WTC11 (cell line): ENCODE measurements around the gene OSBPL5. TPM values are rescaled to one million over a fixed set of nuclear protein-coding genes. Genes with fewer than 3 reads are reported as not detected.
A peak's percentile ranks its signal among the peaks of the same experiment; 100 is the strongest.

Experiments used
- ATAC-seq: fragments of 200-7000 bp; cut with Tn5 transposase; 2 replicates; pipeline ENCODE4 v1.10.0; 2021; ENCODE audit warnings: mild to moderate bottlenecking, moderate library complexity
- CTCF ChIA-PET: fragments of 300-600 bp; sonication (Branson Sonifier 250); formaldehyde crosslinking; loops from one replicate; lab custom pipeline; 2021; ENCODE audit warnings: antibody characterized with exemption; lab: Charles Lee
- POLR2A ChIA-PET: fragments of 350-600 bp; sonication (Branson Sonifier 250); formaldehyde crosslinking; loops from one replicate; lab custom pipeline; 2021; ENCODE audit warnings: antibody characterized with exemption; lab: Charles Lee
- DNase-seq: peaks from one replicate; pipeline ENCODE4 v3.0.0; 2021; ENCODE audit warnings: low spot score
- H3K27ac Mint-ChIP-seq: 2 replicates; pipeline ENCODE4 v1.8.0; 2021; ENCODE audit warnings: mixed read lengths
- H3K27me3 Mint-ChIP-seq: 2 replicates; pipeline ENCODE4 v1.8.0; 2021; ENCODE audit warnings: low read depth, mild to moderate bottlenecking, moderate library complexity, mixed read lengths
- H3K36me3 Mint-ChIP-seq: 2 replicates; pipeline ENCODE4 v1.8.0; 2021; ENCODE audit warnings: mixed read lengths
- H3K4me1 Mint-ChIP-seq: 2 replicates; pipeline ENCODE4 v1.8.0; 2022; ENCODE audit warnings: mixed read lengths
- H3K4me3 Mint-ChIP-seq: 2 replicates; pipeline ENCODE4 v1.8.0; 2021; ENCODE audit warnings: mild to moderate bottlenecking, moderate library complexity, mixed read lengths
- H3K9me3 Mint-ChIP-seq: 2 replicates; pipeline ENCODE4 v1.8.0; 2021; ENCODE audit warnings: mixed read lengths
- FOXJ3 ChIP-seq: sonication (generic); formaldehyde crosslinking; IDR thresholded peaks from 2 replicates; pipeline ENCODE4 v1.9.0; 2021; ENCODE audit warnings: missing genetic modification reagents, mild to moderate bottlenecking, borderline replicate concordance
- FOXP4 ChIP-seq: sonication (generic); formaldehyde crosslinking; IDR thresholded peaks from 2 replicates; pipeline ENCODE4 v1.8.0; 2022; ENCODE audit warnings: mild to moderate bottlenecking, missing genetic modification reagents
- JAZF1 ChIP-seq: fragments of 250-450 bp; sonication (Bioruptor Pico); IDR thresholded peaks from 2 replicates; pipeline ENCODE4 v1.9.0; 2021; ENCODE audit warnings: moderate library complexity, mild to moderate bottlenecking, inconsistent platforms
- TCF7 ChIP-seq: sonication (generic); formaldehyde crosslinking; IDR thresholded peaks from 2 replicates; pipeline ENCODE4 v1.8.0; 2022; ENCODE audit warnings: mild to moderate bottlenecking, low read depth, missing genetic modification reagents, moderate library complexity
- ZMAT4 ChIP-seq: fragments of 250-450 bp; sonication (Bioruptor Pico); IDR thresholded peaks from 2 replicates; pipeline ENCODE4 v1.9.0; 2021; ENCODE audit warnings: mild to moderate bottlenecking
- ZNF138 ChIP-seq: sonication (generic); formaldehyde crosslinking; conservative IDR thresholded peaks from 2 replicates; pipeline ENCODE4 v1.8.1; 2022; ENCODE audit warnings: mild to moderate bottlenecking, moderate library complexity, missing genetic modification reagents
- ZNF263 ChIP-seq: sonication (generic); formaldehyde crosslinking; IDR thresholded peaks from 2 replicates; pipeline ENCODE4 v1.8.1; 2022; ENCODE audit warnings: low read depth, mild to moderate bottlenecking, moderate library complexity, missing genetic modification reagents
- ZNF416 ChIP-seq: fragments of 250-450 bp; sonication (Bioruptor Pico); IDR thresholded peaks from 2 replicates; pipeline ENCODE4 v1.9.0; 2021; ENCODE audit warnings: mild to moderate bottlenecking, inconsistent platforms
- ZNF532 ChIP-seq: fragments of 250-450 bp; sonication (Bioruptor Pico); IDR thresholded peaks from 2 replicates; pipeline ENCODE4 v1.9.0; 2021; ENCODE audit warnings: mild to moderate bottlenecking, borderline replicate concordance
- ZNF671 ChIP-seq: fragments of 250-450 bp; sonication (Bioruptor Pico); IDR thresholded peaks from 2 replicates; pipeline ENCODE4 v1.8.0; 2021; ENCODE audit warnings: mild to moderate bottlenecking
- total RNA-seq: library from RNA; stranded (reverse); gene quantifications from 3 replicates; pipeline ENCODE4 v1.2.3, GENCODE V29; 2021
- TF ChIP-seq, protein P1 (sequence below): sonication (generic); formaldehyde crosslinking; IDR thresholded peaks from 2 replicates; pipeline ENCODE4 v1.8.1; 2023; ENCODE audit warnings: mild to moderate bottlenecking, moderate library complexity, missing genetic modification reagents
- TF ChIP-seq, protein P2 (sequence below): fragments of 250-450 bp; sonication (Bioruptor Pico); IDR thresholded peaks from 2 replicates; pipeline ENCODE4 v1.9.0; 2021; ENCODE audit warnings: moderate library complexity, mild to moderate bottlenecking, inconsistent platforms, borderline replicate concordance
- TF ChIP-seq, protein P3 (sequence below): fragments of 250-450 bp; sonication (Bioruptor Pico); conservative IDR thresholded peaks from 2 replicates; pipeline ENCODE4 v1.9.0; 2021; ENCODE audit warnings: mild to moderate bottlenecking
- TF ChIP-seq, protein P4 (sequence below): sonication (generic); formaldehyde crosslinking; IDR thresholded peaks from 2 replicates; pipeline ENCODE4 v1.8.1; 2022; ENCODE audit warnings: low read depth, mild to moderate bottlenecking, moderate library complexity, missing genetic modification reagents, borderline replicate concordance

The OSBPL5 gene
- total RNA-seq, 1 experiment from 2014 or later: 17.7 TPM

DNA sequence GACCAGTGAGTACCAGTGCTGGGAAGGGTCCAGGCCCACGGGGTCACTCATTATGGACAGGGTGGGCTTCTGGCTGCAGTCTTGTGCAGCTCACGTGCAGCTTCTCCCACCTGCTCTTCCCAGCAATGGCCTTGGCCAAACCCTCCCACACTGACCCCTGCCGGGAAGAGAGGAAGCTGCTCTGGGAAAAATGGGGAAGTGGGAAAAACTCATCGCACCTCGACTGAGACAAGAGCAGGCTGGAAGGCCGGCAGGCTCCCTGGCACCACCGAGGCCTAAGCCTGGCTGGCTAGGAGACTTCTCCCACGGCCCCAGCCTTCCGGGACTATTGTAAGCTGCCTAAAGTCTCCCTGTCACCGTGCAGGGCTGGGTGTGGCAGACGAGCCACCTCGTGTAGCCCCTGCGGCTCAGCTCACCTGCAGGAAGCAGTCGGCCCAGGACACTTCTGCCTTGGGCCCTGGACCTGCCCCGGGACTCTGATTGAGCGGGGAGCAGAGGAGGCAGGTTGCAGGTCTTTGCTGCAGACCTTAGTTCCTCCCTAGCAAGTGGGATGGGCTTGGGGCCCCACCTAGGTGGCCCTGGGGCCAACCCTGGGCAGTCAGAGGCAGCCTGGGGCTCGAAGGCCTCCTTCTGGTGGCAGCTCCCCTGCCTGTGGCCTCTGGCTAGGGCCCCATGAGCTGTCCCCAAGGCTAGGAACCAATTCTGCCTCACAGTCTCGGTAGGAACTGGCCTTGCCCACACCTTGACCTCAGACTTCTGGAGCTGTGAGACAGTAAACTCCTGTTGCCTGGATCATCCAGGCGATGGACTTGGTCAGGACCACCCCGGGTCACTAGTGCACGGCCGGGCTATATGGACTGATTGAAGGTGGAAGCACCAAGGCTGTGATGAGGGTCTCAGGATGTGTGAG, 30.4 kb upstream of the OSBPL5 start:
- POLR2A ChIA-PET: no interaction called here
- Mint-ChIP-seq H3K9me3 (peaks cover 4% of the 10 kb centered on the region), H3K4me3 (no peak overlapping the region), H3K27me3 (peaks cover 2% of the 10 kb centered on the region; the same call in 1 of the 2 replicates), H3K36me3 (peaks cover 4% of the 10 kb centered on the region; the same call in 1 of the 2 replicates), H3K27ac (no peak overlapping the region), H3K4me1 (peaks cover 13% of the 10 kb centered on the region)
- CTCF ChIA-PET: interaction anchor here (0.7 to 2.0 kb wide), 18 partner anchors 8 to 104 kb away, joined by 3 to 12 read pairs (median 4); partner anchors contain the start of gene OSBPL5
- TF ChIP-seq, protein P1, sequence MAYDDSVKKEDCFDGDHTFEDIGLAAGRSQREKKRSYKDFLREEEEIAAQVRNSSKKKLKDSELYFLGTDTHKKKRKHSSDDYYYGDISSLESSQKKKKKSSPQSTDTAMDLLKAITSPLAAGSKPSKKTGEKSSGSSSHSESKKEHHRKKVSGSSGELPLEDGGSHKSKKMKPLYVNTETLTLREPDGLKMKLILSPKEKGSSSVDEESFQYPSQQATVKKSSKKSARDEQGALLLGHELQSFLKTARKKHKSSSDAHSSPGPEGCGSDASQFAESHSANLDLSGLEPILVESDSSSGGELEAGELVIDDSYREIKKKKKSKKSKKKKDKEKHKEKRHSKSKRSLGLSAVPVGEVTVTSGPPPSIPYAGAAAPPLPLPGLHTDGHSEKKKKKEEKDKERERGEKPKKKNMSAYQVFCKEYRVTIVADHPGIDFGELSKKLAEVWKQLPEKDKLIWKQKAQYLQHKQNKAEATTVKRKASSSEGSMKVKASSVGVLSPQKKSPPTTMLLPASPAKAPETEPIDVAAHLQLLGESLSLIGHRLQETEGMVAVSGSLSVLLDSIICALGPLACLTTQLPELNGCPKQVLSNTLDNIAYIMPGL (CRISPR knock-in tag): 0 out of 2 replicates have a peak, but pooled peaks have one; percentile 34
- TF ChIP-seq ZNF138 (CRISPR knock-in tag): no peak
- ATAC-seq (no peak; the same call in 1 of the 2 replicates), DNase-seq (no peak)

DNA sequence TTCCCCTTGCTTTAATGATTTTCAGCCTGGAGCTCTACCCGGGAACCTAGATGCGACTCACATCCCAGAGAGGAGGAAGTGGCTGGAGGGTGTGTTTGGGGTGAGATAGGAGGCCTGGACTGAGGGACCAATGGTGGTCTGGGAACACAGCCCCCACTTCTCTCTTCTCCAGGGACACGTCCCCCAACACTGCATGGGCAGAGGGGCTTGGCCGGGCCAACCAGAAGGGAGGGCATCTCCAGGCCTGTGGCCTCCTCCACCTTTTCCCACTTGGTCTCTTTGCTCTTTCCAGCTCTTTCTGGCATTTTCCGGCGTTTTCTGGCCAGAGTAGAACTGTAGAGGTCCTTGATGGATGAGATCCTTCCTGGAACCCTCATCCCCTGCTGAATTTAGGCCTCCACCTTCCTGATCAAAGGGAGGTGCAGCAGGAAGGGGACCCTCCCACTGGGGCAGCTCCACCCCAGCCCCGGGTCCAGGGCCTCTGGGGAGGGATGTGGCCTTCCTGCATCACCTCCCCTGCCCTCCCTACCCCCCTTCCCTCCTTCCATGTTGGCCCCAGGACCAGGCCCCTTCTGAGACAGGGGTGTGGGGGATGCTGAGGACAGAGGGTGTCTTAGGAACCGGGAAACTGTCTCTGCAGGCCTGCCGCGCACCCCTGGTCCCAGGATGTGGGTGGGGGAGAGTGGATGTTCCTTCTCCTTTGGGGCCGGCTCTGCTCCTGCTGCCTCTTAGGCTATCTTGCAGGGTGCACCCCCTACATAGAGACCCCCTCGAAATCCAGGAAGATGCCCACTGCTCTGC, 29.1 kb upstream of the OSBPL5 start:
- peaks cover 6% of the 10 kb centered on the region; the same call in 1 of the 2 replicates for H3K27me3 Mint-ChIP-seq
- no peak for DNase-seq
- CTCF ChIA-PET: interaction anchor here (1.0 to 2.0 kb wide), 4 partner anchors 30 to 84 kb away, joined by 3 to 11 read pairs (median 6); no protein-coding TSS in a partner anchor

More for the DNA sequence above, 29.1 kb upstream of the OSBPL5 start:
- POLR2A ChIA-PET: no interaction called here
- TF ChIP-seq, protein P2, sequence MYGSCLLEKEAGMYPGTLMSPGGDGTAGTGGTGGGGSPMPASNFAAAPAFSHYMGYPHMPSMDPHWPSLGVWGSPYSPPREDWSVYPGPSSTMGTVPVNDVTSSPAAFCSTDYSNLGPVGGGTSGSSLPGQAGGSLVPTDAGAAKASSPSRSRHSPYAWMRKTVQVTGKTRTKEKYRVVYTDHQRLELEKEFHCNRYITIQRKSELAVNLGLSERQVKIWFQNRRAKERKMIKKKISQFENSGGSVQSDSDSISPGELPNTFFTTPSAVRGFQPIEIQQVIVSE: no peak
- TF ChIP-seq, protein P3, sequence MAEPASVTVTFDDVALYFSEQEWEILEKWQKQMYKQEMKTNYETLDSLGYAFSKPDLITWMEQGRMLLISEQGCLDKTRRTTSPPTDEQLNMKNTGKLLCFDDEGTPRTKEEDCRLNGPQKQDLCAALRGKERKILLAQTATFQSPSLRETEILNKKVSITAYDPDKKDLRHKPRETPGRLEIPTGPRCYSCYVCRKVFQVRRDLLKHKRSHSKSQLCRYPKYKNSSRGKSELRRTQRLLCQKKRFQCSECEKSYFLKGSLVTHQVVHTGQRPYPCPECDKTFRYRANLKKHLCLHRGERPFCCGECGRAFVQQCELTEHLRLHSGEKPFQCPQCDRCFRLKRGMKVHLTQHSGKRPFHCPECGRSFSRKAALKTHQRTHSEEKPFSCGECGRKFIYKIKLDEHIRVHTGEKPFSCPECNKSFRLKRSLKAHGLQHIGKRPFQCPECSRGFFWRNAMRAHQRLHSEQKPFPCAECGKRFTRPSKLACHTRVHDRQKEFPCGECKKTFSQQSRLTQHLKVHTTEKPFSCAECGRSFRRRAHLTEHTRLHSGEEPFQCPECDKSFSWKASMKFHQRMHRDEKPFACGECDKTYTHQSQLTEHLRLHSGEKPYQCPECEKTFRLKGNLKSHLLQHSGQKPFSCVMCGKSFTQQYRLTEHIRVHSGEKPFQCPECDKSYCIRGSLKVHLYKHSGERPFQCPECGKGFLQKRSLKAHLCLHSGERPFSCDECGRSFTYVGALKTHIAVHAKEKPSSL (CRISPR knock-in tag): no peak
- TF ChIP-seq ZNF416: no peak
- TF ChIP-seq ZNF138 (CRISPR knock-in tag): no peak
- no peak for TF ChIP-seq FOXJ3 (CRISPR knock-in tag)
- TF ChIP-seq ZMAT4 (CRISPR knock-in tag): no peak
- TF ChIP-seq FOXP4 (CRISPR knock-in tag): no peak
- TF ChIP-seq ZNF263 (CRISPR knock-in tag): no peak
- no peak for TF ChIP-seq ZNF532 (CRISPR knock-in tag)
- TF ChIP-seq, protein P4, sequence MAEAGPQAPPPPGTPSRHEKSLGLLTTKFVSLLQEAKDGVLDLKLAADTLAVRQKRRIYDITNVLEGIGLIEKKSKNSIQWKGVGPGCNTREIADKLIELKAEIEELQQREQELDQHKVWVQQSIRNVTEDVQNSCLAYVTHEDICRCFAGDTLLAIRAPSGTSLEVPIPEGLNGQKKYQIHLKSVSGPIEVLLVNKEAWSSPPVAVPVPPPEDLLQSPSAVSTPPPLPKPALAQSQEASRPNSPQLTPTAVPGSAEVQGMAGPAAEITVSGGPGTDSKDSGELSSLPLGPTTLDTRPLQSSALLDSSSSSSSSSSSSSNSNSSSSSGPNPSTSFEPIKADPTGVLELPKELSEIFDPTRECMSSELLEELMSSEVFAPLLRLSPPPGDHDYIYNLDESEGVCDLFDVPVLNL (CRISPR knock-in tag): no peak
- TF ChIP-seq TCF7 (CRISPR knock-in tag): no peak
- no peak for TF ChIP-seq ZNF671
- no peak for TF ChIP-seq JAZF1 (CRISPR knock-in tag)
- ATAC-seq: no peak
- Mint-ChIP-seq H3K36me3 (peaks cover 4% of the 10 kb centered on the region; the same call in 1 of the 2 replicates), H3K9me3 (peaks cover 4% of the 10 kb centered on the region), H3K4me1 (peaks cover 25% of the 10 kb centered on the region), H3K4me3 (no peak overlapping the region), H3K27ac (no peak overlapping the region)
